Stimulated activated CD8-positive, alpha-beta memory T cell treated with anti-CD3 and anti-CD28 coated beads, Interleukin-12 subunit alpha, Interleukin-12 subunit beta, amount 100 ng/mL, for 4 hours (primary cell): ENCODE results near the gene MT1X.

Experiments
- DNase-seq: peaks from one replicate; pipeline ENCODE4 v3.0.0-alpha.2; 2020; ENCODE audit warnings: low read depth

Gene MT1X

DNA sequence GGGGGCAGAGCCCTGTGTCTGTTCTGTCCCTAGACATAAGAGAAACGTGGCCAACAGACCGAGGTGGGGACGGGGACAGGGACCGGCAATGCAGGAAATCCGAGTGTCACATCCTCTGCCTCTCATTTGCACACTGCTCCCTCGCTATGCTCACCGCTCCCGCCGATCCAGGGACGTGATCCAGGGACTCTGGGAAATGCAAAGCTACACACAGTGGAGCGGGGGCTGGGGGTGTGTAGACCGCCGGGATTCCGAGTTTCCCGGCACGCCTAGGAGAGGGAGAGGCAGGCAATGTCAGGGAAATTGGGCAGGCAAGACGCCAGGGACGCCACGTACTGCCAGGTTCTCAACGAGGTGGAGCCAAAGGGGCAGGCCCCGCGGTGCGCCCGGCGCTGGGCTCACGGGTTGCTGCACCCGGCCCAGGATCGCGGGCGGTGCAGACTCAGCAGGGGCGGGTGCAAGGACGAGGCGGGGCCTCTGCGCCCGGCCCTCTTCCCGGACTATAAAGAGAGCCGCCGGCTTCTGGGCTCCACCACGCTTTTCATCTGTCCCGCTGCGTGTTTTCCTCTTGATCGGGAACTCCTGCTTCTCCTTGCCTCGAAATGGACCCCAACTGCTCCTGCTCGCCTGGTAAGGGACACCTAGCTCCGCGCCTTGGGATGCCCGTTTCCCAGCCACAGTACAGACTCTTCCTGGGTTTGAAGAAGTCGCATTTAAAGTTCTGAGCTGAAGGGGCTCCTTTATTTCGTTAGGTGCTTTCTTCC is at the start of gene MT1X:
MT1X (plus strand) TSS at position 532 of the 764 bp plus-strand sequence; CDS start at position 603, 71 bp downstream.
- DNase-seq: peak; percentile 73

DNA sequence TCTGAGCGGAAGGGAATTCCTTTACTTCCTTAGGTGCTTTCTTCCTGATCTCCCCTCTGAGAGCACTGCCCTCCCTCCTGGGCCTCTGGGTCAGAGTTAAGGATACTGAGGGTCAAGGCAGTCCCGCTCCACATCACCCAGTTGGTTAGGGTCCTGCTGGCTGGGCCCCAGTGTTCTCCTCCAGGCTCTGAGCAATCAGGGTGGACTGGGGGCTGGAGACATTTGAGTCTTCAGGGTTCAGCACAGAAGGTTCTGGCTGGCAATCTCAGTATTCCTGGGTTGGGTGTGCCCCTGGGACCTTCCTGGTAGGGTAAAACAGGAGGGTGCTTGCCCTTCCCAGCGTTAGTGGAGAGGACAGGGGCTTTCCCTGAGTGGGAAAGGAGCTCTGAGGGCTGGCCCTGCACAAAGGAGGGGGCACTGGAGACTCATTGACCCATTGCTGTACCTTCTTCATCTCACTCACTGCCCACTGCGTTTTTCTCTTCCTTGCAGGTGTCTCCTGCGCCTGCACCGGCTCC is 49.4 kb upstream of the MT1X start:
- DNase-seq: no peak

DNA sequence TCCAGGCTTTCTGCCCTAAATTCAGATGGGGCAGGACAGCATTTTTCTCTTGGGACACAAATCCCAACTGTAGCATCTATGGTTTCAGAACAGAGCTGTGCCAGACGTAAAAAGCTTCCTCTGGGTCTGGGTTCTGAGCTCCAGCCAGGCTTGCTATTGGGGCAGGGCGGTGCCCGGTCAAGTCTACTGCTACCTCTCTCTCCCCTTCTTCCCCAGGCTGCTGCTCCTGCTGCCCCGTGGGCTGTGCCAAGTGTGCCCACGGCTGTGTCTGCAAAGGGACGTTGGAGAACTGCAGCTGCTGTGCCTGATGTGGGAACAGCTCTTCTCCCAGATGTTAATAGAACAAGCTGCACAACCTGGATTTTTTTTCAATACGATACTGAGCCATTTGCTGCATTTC is 48.7 kb upstream of the MT1X start:
- DNase-seq: no peak

DNA sequence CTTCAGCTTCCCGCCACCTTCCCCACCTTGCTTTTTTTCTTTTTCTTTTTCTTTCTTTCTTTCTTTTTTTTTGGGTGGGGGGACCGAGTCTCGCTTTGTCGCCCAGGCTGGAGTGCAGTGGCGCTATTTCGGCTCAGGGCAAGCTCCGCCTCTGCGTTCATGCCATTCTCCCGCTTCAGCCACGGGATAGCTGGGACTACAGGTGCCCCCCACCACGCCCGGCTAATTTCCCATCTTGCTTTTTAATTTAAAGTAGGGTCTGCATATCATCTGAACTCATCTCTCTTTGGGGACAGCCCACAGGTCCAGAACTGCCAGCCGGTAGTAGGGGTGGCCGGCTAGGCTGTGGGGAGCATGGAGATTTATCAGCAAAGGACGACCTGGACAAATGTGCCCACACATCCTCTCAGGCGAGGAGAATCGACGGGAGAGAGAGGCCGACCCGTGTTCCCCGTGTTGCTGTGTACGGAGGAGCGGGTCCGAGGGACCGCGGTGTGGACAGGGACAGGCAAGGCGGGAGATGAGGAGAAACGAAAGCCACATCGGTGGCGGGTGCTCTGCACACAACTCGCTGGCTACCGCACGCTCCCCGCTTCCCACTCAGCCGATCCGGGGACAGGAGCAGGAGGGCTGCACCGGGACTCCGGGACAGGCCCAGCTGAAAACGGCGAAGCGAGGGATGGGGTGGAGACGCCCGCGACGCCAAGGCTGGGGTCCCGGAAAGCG is 47.4 kb upstream of the MT1X start:
- no peak for DNase-seq

DNA sequence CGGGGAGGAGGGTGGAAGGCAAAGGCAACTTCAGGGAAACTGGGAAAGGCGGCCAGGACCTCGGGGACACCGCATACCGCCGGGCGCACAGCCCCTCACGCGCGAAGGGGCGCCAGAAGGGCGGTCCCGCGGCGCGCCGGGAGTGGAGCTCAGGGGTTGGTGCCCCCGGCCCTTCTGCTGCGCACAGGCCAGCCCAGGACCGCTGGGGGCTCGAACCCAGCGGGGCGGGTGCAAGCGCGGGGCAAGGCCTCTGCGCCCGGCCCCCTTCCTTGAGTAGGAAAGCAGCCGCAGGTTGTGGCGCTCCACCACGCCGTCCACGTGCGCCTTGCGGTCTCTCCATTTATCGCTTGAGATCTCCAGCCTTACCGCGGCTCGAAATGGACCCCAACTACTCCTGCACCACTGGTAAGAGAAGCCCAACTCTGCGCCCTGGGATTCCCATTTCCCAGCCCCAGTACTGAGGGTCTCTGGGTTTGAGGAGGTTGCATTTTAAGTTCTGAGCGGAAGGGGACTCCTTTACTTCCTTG is 46.8 kb upstream of the MT1X start:
- no peak for DNase-seq

DNA sequence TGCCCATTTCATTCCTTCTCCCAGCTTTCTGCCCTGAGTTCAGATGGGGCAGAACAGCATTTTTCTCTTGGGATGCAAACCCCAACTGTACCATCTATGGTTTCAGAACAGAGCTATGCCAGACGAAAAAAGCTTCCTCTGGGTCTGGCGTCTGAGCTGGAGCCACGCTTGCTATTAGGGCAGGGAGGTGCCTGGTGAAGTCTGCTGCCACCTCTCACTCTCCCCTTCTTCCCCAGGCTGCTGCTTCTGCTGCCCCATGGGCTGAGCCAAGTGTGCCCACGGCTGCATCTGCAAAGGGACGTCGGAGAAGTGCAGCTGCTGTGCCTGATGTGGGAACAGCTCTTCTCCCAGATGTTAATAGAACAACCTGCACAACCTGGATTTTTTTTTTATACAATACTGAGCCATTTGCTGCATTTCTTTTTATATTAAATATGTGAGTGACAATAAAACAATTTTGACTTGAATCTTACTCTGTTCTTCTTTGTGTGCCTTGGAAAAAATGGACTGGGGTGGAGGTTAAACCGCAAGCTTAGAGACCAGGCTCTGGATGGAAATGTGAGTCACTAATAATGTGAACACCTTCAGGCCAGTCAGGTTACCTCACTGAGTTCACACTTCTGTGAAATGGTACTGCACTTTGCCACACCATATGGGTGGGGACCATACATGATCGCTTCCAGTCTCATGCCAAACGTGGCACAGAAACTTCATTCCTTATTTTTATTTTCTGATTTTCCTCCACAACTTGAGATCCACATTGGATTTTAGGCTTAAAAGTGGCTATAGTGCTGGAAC is 45.5 kb upstream of the MT1X start:
- no peak for DNase-seq

DNA sequence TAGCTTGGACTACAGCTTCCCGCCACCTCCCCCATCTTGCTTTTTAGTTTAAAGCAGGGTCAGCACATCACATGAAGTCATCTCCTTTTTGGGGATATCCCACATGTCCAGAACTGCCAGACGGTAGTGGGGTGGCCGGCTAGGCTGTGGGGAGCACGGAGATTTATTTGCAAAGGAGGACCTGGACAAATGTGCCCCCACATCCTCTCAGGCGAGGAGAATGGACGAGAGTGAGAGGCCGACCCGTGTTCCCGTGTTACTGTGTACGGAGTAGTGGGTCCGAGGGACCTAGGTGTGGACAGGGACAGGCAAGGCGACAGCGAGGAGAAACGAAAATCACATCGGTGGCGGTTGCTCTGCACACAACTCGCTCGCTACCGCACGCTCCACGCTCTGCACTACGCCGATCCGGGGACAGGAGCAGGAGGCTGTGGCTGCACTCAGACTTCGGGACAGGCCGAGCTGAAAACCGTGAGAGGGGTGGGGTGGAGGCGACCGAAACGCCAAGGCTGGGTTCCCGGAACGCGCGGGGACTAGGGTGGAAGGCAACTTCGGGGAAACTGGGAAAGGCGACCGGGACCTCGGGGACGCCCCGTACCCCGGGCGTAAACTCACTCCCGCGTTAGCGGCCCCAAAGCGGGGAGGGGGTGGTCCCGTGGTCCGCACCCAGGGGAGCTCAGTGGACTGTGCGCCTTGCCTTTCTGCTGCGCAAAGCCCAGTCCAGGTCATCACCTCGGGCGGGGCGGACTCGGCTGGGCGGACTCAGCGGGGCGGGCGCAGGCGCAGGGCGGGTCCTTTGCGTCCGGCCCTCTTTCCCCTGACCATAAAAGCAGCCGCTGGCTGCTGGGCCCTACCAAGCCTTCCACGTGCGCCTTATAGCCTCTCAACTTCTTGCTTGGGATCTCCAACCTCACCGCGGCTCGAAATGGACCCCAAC is 44.2 kb upstream of the MT1X start, which contains the start of gene MT1A:
MT1A (plus strand) TSS at position 853 of the 937 bp plus-strand sequence; CDS start at position 926, 73 bp downstream.
- DNase-seq: no peak

DNA sequence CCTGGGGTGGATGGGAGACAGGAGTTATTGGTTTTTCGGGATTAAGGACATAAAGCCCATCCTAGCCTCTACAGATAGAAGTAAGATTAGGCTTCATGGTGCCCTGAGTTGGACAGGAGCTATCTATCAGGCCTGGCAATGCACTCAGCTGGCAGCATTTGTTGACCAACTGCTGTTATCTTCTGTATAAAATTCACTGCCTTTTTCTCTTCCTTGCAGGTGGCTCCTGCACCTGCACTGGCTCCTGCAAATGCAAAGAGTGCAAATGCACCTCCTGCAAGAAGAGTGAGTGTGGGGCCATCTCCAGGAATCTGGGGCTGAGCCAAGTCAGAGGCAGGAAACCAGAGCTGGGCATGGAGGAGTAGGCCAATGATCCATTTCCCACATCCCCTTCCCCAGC is 43.2 kb upstream of the MT1X start:
- DNase-seq: no peak

DNA sequence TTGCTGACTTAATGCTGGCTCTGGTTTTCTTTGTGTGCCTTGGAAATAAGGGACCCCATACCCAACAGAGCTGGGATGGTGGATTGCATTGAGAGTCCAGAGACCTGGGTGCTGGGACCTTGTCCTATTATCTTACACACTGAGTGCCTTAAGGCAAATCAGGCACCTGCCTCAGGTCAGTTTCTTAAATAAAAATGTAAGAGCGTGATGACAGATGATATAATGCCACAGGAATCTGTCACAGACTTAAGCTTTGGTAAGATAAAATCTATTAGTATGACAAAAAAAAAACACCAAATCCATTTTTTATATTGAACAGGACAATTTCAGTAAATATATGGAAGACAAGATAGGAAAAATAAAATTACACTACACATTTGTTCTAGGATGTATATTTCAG is 42.2 kb upstream of the MT1X start:
- no peak for DNase-seq

DNA sequence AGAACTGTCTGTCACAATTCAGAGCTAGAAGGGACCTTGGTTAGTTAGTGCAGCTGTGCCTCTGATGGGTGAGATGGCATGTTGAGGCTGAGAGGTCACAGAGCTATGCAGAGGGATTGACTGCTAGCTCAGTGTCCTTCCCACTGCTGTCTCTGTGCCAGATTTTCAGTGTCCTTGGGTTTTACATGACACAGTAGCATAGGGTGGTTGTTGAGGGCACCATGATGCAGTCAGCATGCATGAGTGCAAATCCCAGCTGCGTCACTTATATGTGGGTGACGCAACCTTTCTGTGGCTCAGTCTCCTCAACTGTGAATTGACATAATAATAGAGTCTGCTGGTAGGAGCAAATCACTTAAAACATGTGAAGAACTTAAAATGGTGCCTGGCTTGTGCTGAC is 41.1 kb upstream of the MT1X start:
- DNase-seq: no peak

DNA sequence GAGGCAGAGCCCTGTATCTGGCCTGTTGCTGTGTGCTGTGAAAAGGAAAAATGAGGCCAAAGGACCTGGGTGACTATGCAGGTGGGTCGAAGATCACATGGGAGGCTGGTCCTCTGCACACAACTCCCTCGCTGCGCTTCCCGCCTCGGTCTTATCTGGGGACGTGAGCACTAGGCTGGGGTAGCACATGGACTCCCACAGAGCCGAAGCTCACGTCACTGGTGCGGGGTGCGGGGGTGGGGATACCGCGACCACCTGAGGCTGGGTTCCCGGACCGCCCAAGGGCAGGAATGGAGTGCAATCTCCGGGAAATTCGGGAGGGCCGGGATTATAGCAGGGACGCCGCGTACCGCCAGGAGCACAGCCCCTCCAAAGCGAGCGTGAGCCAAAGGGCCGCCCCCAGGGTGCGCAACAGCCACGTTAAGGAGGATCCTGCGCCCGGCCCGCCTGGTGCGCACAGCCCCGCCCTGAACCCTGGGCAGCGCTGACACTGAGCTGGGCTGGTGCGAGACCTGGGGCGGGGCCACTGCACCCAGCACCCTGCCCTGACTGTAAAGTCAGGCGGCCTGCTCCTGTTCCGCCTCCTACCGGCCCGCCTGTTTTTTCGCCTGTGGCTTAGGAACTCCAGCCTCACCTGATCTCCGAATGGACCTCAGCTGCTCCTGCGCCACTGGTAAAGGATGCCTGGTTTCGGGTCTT is 39.0 kb upstream of the MT1X start:
- DNase-seq: peak; percentile 58

DNA sequence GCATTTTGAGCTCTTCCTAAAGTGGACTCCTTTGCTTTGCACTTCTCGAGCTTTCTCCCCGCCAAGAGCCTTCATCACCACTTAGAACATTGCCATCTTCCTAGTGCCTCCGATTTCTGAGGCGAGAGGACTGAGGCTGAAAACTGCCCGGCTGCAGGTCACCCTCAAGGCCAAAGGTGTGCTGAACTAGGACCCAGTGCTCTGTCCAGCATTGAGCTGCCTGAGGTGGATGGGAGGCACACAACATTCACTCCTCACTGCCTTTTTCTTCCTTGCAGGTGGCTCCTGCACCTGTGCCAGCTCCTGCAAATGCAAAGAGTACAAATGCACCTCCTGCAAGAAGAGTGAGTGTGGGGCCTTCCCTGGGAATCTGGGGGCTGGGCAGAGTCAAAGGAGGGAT is 38.4 kb upstream of the MT1X start:
- DNase-seq: no peak

DNA sequence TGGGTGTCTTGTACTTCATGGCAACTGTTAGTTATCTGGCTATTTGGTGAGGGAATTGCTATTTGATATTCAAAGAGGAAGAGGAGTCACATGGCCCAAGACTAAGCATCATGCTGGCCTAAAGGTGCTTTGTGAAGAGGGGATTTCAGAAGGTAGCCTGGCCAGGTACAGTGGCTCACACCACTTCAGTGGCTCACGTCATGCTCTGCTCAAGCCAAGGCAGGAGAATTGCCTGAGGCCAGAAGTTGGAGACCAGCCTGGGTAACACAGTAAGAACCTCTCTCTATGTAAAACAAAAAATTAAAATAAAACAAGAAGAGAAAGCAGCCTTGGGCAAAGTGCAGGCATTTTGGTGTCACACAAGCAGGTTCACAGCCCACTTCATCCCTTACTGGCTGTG is 37.0 kb upstream of the MT1X start:
- no peak for DNase-seq

DNA sequence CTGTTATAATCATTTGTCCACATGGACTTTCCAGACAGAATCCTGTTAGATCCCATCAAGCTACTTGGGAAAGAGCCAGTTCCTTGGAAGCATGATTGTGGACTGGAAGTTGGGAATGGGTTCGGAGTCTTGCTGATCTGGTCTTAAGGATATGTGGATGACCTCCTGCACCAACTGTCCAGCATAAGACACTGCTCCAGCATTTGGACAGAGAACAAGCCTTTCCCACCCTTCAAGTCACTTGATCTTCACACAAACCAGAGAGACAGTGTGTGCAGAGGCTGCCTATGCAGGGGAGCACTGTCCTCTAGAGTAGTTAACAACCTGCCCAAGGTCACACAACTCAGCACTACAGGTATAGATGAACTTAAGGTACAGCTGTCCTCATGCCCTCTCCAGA is 36.4 kb upstream of the MT1X start:
- DNase-seq: no peak

DNA sequence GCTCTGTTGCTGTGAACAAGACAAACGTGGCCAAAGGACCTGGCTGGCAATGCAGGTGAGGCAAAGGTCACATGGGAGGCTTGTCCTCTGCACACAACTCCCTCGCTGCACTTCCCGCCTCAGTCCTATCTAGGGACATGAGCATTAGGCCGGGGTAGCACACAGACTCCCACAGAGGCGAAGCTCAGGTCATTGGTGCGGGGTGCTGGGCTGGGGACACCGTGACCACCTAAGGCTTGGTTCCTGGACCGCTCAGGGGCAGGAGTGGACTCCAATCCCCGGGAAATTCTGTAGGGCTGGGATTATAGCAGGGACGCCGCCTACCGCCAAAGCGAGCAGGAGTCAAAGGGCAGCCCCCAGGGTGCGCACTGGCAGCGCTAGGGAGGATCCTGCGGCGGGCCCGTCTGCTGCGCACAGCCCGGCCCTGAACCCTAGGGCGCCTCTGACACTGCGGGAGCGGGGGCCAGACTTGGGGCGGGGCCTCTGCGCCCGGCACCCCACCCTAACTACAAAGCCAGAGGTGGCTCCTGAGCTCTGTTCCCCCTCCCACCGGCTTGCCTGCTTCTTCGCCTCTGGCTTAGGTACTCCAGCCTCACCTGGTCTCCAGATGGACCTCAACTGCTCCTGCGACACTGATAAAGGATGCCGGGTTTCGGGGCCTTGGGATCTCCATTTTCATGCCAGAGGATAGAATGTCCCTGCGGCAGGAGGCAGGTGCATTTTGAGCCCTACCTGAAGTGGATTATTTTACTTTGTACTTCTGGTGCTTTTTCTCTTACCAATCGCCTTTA is 34.4 kb upstream of the MT1X start:
- no peak for DNase-seq

DNA sequence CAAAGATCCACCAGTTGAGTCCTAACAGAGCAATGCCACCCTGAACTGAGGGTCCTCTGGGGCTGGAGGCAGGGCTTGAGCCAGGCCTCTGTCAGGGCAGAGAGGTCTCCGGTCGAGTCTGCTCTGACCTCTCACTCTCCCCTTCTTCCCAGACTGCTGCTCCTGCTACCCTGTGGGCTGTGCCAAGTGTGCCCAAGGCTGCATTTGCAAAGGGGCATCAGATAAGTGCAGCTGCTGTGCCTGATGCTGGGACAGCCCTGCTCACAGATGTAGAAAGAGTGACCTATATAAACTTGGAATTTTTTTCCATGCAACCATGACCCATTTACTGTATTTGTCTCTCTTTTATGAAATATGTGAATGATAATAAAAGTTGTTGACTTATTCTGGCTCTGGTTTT is 33.0 kb upstream of the MT1X start:
- DNase-seq: no peak

DNA sequence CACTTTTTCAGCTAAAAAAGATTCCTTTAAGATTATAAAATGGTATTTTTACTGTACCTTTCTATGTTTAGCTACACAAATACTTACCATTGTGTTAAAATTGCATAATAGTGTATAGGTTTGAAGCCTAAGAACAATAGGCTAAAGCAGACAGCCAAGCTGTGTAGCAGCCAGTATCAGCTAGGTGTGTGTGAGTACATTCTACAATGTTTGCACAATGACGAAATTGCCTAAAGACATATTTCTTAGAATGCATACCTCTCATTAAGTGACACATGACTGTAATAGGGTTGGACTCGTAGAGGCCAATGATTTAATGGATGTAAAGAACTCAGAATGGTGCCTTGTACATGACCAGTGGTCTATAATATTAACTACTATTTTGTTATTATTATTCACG is 32.5 kb upstream of the MT1X start:
- DNase-seq: no peak

DNA sequence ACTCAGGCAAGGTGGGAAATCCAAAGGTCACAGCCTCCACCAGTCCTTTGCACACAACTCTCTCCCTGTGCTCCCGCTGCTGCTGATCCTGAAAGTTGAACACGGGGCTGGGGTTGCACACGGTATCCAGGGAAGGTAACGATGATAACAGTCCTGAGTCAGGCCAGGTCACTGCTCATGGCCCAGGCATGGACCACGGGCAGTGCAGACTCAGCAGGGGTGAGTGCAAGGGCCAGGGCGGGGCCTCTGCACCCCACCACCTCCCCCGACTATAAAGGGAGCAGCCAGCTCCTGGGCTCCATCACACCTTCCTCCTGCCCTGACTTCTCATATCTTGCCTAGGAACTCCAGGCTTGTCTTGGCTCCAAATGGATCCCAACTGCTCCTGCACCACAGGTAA is 30.7 kb upstream of the MT1X start, which contains the start of gene MT1B:
MT1B (plus strand) TSS at position 301 of the 400 bp plus-strand sequence; CDS start at position 369, 68 bp downstream.
- no peak for DNase-seq

DNA sequence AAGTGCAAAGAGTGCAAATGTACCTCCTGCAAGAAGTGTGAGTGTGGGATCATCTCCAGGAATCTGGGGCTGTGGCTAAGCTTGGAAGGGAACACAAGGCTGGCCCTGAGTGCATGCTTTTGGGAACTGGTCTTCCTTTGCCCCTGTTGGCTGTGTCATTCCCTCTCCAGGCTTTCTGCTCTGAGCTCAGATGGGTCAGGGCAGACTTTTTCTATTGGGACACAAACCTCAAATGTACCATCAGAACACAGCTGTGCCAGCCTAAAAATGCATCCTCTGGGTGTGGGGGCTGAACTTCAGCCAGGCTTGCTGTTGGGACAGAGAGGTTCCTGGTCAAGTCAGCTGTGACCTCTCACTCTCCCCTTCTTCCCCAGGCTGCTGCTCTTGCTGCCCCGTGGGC is 29.7 kb upstream of the MT1X start:
- no peak for DNase-seq

DNA sequence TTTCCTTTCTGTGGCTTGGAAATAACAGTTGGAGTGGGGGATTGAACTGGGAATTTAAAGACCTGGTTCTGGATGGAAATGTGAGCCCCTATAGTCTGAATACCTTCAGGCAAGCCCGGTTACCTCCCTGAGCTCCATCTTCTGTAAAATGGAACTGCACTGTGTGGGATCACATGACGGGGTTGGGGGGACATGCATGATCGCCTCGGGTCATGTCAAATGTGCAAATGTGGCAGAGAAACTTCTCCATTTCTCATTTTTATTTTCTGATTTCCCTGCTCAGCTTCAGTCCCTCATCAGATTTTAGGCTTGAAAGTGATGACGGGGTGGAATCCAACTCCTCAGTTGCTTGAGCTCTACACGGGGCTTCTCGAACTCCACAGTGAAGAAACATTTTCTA is 29.1 kb upstream of the MT1X start:
- no peak for DNase-seq
